HUES6 (cell line): ENCODE data around the gene PRSS33.

Experiments
- H3K27ac ChIP-seq: 2 replicates; pipeline ENCODE4 v1.7.0; 2013; ENCODE audit warnings: low read depth, mild to moderate bottlenecking, low read length, inconsistent platforms
- H3K27me3 ChIP-seq: 2 replicates; pipeline ENCODE4 v1.6.1; 2013; ENCODE audit warnings: low read length; ENCODE audit not compliant: control insufficient read depth, insufficient read depth
- H3K36me3 ChIP-seq: 2 replicates; pipeline ENCODE4 v1.6.1; 2013; ENCODE audit warnings: low read length; ENCODE audit not compliant: control insufficient read depth, insufficient read depth
- H3K4me1 ChIP-seq: 2 replicates; pipeline ENCODE4 v1.6.1; 2013; ENCODE audit warnings: low read length; ENCODE audit not compliant: control insufficient read depth, insufficient read depth
- H3K4me3 ChIP-seq: 2 replicates; pipeline ENCODE4 v1.5.1; 2013; ENCODE audit warnings: low read depth, low read length
- H3K9ac ChIP-seq: one replicate; pipeline ENCODE4 v1.6.1; 2013; ENCODE audit warnings: mild to moderate bottlenecking, low read length
- H3K9me3 ChIP-seq: 2 replicates; pipeline ENCODE4 v1.6.1; 2013; ENCODE audit warnings: low read depth, low read length; ENCODE audit not compliant: control insufficient read depth, insufficient read depth

The PRSS33 gene

GRCh38 chr16:2782583-2783351 is 4.6 kb downstream of the PRSS33 start:
- H3K9ac ChIP-seq = no peak overlapping the region
- H3K4me1 ChIP-seq = peaks cover 20% of the 10 kb centered on the region; the same call in 1 of the 2 replicates
- H3K36me3 ChIP-seq = no peaks in the 10 kb centered on the region
- H3K9me3 ChIP-seq = no peaks in the 10 kb centered on the region
- peaks cover 28% of the 10 kb centered on the region for H3K27me3 ChIP-seq
- H3K27ac ChIP-seq = no peak overlapping the region
- no peak overlapping the region for H3K4me3 ChIP-seq

- H3K36me3 ChIP-seq = peaks cover 6% of the 10 kb centered on the region
- H3K9ac ChIP-seq = no peak overlapping the region
- peaks cover 13% of the 10 kb centered on the region for H3K27me3 ChIP-seq
- no peaks in the 10 kb centered on the region for H3K9me3 ChIP-seq
- no peak overlapping the region for H3K27ac ChIP-seq
- H3K4me3 ChIP-seq = no peak overlapping the region
- H3K4me1 ChIP-seq = peaks cover 18% of the 10 kb centered on the region
Measured at GRCh38 chr16:2779978-2780898, 7.1 kb downstream of the PRSS33 start.

- peaks cover 4% of the 10 kb centered on the region for H3K27me3 ChIP-seq
- no peaks in the 10 kb centered on the region for H3K9me3 ChIP-seq
- no peak overlapping the region for H3K9ac ChIP-seq
- H3K36me3 ChIP-seq = peaks cover 15% of the 10 kb centered on the region
- 0 out of 2 replicates have a peak overlapping the region, but pooled peaks have one; percentile 99 for H3K4me3 ChIP-seq
- H3K27ac ChIP-seq = no peak overlapping the region
- H3K4me1 ChIP-seq = peaks cover 18% of the 10 kb centered on the region
Measured at GRCh38 chr16:2779151-2779920, 8.0 kb downstream of the PRSS33 start.

GRCh38 chr16:2778630-2778958 is 8.8 kb downstream of the PRSS33 start:
- H3K4me1 ChIP-seq = peaks cover 18% of the 10 kb centered on the region
- no peaks in the 10 kb centered on the region for H3K27me3 ChIP-seq
- H3K36me3 ChIP-seq = peaks cover 22% of the 10 kb centered on the region
- peak overlapping the region; percentile 98; the same call in 1 of the 2 replicates for H3K27ac ChIP-seq
- H3K4me3 ChIP-seq = peak overlapping the region; percentile 99
- H3K9me3 ChIP-seq = no peaks in the 10 kb centered on the region
- peak overlapping the region; percentile 100 for H3K9ac ChIP-seq

- peak overlapping the region; percentile 99 for H3K4me3 ChIP-seq
- peak overlapping the region; percentile 98 for H3K27ac ChIP-seq
- H3K9me3 ChIP-seq = no peaks in the 10 kb centered on the region
- H3K36me3 ChIP-seq = peaks cover 27% of the 10 kb centered on the region
- no peaks in the 10 kb centered on the region for H3K27me3 ChIP-seq
- H3K9ac ChIP-seq = peak overlapping the region; percentile 100
- H3K4me1 ChIP-seq = peaks cover 18% of the 10 kb centered on the region
Measured at GRCh38 chr16:2777903-2778629, 9.3 kb downstream of the PRSS33 start.

- H3K36me3 ChIP-seq = peaks cover 33% of the 10 kb centered on the region
- H3K27me3 ChIP-seq = no peaks in the 10 kb centered on the region
- peaks cover 18% of the 10 kb centered on the region for H3K4me1 ChIP-seq
- H3K4me3 ChIP-seq = peak within 1 kb of the TSS; percentile 99
- H3K9ac ChIP-seq = peak within 1 kb of the TSS; percentile 100
- H3K27ac ChIP-seq = peak within 1 kb of the TSS; percentile 98
- H3K9me3 ChIP-seq = no peaks in the 10 kb centered on the region
Measured at GRCh38 chr16:2777231-2777902, 10.0 kb downstream of the PRSS33 start, which contains the start of gene ELOB. Gene ELOB, minus strand, starts transcription at chr16:2777280. Its CDS starts 41 bp downstream, at chr16:2777239.

GRCh38 chr16:2776500-2777139 is 10.7 kb downstream of the PRSS33 start:
- peak overlapping the region; percentile 90 for H3K4me3 ChIP-seq
- H3K4me1 ChIP-seq = peaks cover 18% of the 10 kb centered on the region
- peak overlapping the region; percentile 84; the same call in 1 of the 2 replicates for H3K27ac ChIP-seq
- H3K9ac ChIP-seq = peak overlapping the region; percentile 95
- H3K27me3 ChIP-seq = no peaks in the 10 kb centered on the region
- no peaks in the 10 kb centered on the region for H3K9me3 ChIP-seq
- peaks cover 40% of the 10 kb centered on the region for H3K36me3 ChIP-seq

GRCh38 chr16:2775765-2776499 is 11.4 kb downstream of the PRSS33 start:
- Histone ChIP-seq H3K36me3 (peaks cover 47% of the 10 kb centered on the region), H3K27me3 (no peaks in the 10 kb centered on the region), H3K9me3 (no peaks in the 10 kb centered on the region), H3K4me1 (peaks cover 18% of the 10 kb centered on the region), H3K9ac (peak overlapping the region; percentile 95), H3K4me3 (peak overlapping the region; percentile 90), H3K27ac (peak overlapping the region; percentile 84; the same call in 1 of the 2 replicates)

GRCh38 chr16:2775131-2775716 is 12.1 kb downstream of the PRSS33 start:
- Histone ChIP-seq H3K9ac (no peak overlapping the region), H3K4me3 (no peak overlapping the region), H3K36me3 (peaks cover 54% of the 10 kb centered on the region), H3K9me3 (no peaks in the 10 kb centered on the region), H3K4me1 (peaks cover 15% of the 10 kb centered on the region), H3K27me3 (no peaks in the 10 kb centered on the region), H3K27ac (no peak overlapping the region)
